Right lobe of liver (tissue), 6 donors: ENCODE data around the gene PADI4. TPM values are rescaled to one million over a fixed set of nuclear protein-coding genes. Genes with fewer than 3 reads are reported as not detected.

Experiments used
- ATAC-seq, 4 donors: fragments of 200-7000 bp; cut with Tn5 transposase; one replicate each; pipeline ENCODE4 v1.9.1; 2020; ENCODE audit warnings: mild to moderate bottlenecking in 4 of 4, moderate library complexity in 4 of 4
- DNase-seq, 3 donors: peaks; one replicate each; pipeline ENCODE4 v3.0.0-alpha.2; 2020
- H3K27ac ChIP-seq, 3 donors: fragments of 200-600 bp; one replicate each; pipeline ENCODE4 v1.8.0; 2022
- H3K27me3 ChIP-seq, 2 donors: fragments of 200-600 bp; one replicate each; pipeline ENCODE4 v1.8.0; 2022
- H3K36me3 ChIP-seq, 4 donors: fragments of 200-600 bp; sonication (generic) in 1 of 4; one replicate each; pipeline versions ENCODE4 v1.5.1 to v1.8.0; 2017 to 2022; ENCODE audit warnings: control low read depth in 1 of 4
- H3K4me1 ChIP-seq, 4 donors: fragments of 200-600 bp; sonication (generic) in 1 of 4; one replicate each; pipeline versions ENCODE4 v1.5.1 to v1.8.0; 2017 to 2022; ENCODE audit warnings: control low read depth in 1 of 4
- H3K4me3 ChIP-seq, 3 donors: fragments of 200-600 bp; one replicate each; pipeline ENCODE4 v1.8.0; 2022
- H3K9me3 ChIP-seq, 4 donors: fragments of 200-600 bp; sonication (generic) in 1 of 4; one replicate each; pipeline versions ENCODE4 v1.5.1 to v1.8.0; 2017 to 2022; ENCODE audit warnings: control low read depth in 1 of 4
- CTCF ChIP-seq, 4 donors: fragments of 200-600 bp in 3 of 4; fragments of 450-650 bp in 1 of 4; IDR thresholded peaks; one replicate each; pipeline versions ENCODE4 v1.5.1 to v1.8.0; 2016 to 2022; ENCODE audit warnings: antibody characterized with exemption in 4 of 4, mild to moderate bottlenecking in 2 of 4
- POLR2A ChIP-seq: fragments of 450-650 bp; IDR thresholded peaks from one replicate; pipeline ENCODE4 v1.6.1; 2017; ENCODE audit warnings: antibody characterized with exemption, mild to moderate bottlenecking
- WGBS: methylation state at CpG from one replicate; pipeline ENCODE4 v1.1.6; 2018; ENCODE audit warnings: low coverage, low lambda C conversion rate; ENCODE audit not compliant: insufficient coverage; ENCODE audit errors: missing lambda C conversion rate; 5-methylcytosine and 5-hydroxymethylcytosine counted together
- intact Hi-C, 2 donors: fragments of 100-400 bp; cut with DNase I; formaldehyde crosslinking; loops; one replicate each; pipeline versions ENCODE4 v1.11.2 to v1.14.1; 2022
- total RNA-seq, 6 experiments: library from RNA; depleted of rRNA in 2 of 6; stranded (reverse); fragments of >200 nt in 2 of 6; fragmentation: NEBNext Ultra II Directional in 3 of 6; extraction: Animal tissue kit (Norgen Biotek cat#: 25700) in 3 of 6; gene quantifications; one replicate each; pipeline versions ENCODE4 v1.1.0 to v1.2.4, GENCODE V29; 2016 to 2023
- donor health status: DM: no; HTN: yes; CAD: no.
- donor health status: DM: no; HTN: no; CAD: no.
- donor health status: DM: no; HTN: no; CAD: no.
- donor health status: DM: no; HTN: yes; CAD: no.
- donor health status: DM: no; HTN: yes; CAD: no.

Gene PADI4
- total RNA-seq, 6 experiments from 2014 or later = 0.12 to 4.7 (median 1.4) TPM

- WGBS = 40% methylated on average over 8 of the region's 8 CpGs
- Histone ChIP-seq H3K9me3 (no peaks in the 10 kb centered on the region), H3K27me3 (no peaks in the 10 kb centered on the region), H3K4me1 (no peaks in the 10 kb centered on the region), H3K36me3 (no peaks in the 10 kb centered on the region), H3K27ac (no peak overlapping the region), H3K4me3 (no peak overlapping the region)
- DNase-seq (no peak), ATAC-seq (no peak)
- intact Hi-C loops = no loop called here
- TF ChIP-seq CTCF (IDR thresholded peaks at IDR 0.05) (no peak), POLR2A (no peak)
Measured at GRCh38 chr1:17352419-17352909, 44.5 kb downstream of the PADI4 start.

GRCh38 chr1:17355898-17356297, 47.9 kb downstream of the PADI4 start:
- intact Hi-C loops = no loop called here

GRCh38 chr1:17356387-17357026, 48.5 kb downstream of the PADI4 start:
- H3K36me3 ChIP-seq = no peaks in the 10 kb centered on the region
- ATAC-seq (no peak), DNase-seq (no peak)
- H3K4me3 ChIP-seq = no peak overlapping the region
- intact Hi-C loops = no loop called here
- TF ChIP-seq CTCF (IDR thresholded peaks at IDR 0.05) = no peak
- TF ChIP-seq POLR2A = no peak
- H3K27ac ChIP-seq = no peak overlapping the region
- WGBS = 35% methylated on average over 9 of the region's 12 CpGs
- H3K9me3 ChIP-seq = no peaks in the 10 kb centered on the region
- H3K27me3 ChIP-seq = no peaks in the 10 kb centered on the region
- no peaks in the 10 kb centered on the region for H3K4me1 ChIP-seq

More at GRCh38 chr1:17355898-17356297, 47.9 kb downstream of the PADI4 start:
- Histone ChIP-seq H3K9me3 (no peaks in the 10 kb centered on the region), H3K27ac (no peak overlapping the region), H3K36me3 (no peaks in the 10 kb centered on the region), H3K4me1 (no peaks in the 10 kb centered on the region), H3K4me3 (no peak overlapping the region), H3K27me3 (no peaks in the 10 kb centered on the region)
- ATAC-seq (no peak), DNase-seq (no peak)
- WGBS = 61% methylated on average over 5 of the region's 6 CpGs
- no peak for TF ChIP-seq POLR2A
- no peak for TF ChIP-seq CTCF (IDR thresholded peaks at IDR 0.05)

GRCh38 chr1:17358557-17358956, 50.6 kb downstream of the PADI4 start:
- Histone ChIP-seq H3K4me1 (no peaks in the 10 kb centered on the region), H3K27me3 (no peaks in the 10 kb centered on the region), H3K27ac (no peak overlapping the region), H3K36me3 (no peaks in the 10 kb centered on the region), H3K4me3 (no peak overlapping the region), H3K9me3 (no peaks in the 10 kb centered on the region)
- no peak for ATAC-seq
- intact Hi-C loops = no loop called here
- TF ChIP-seq POLR2A (no peak), CTCF (IDR thresholded peaks at IDR 0.05) (no peak)
- DNase-seq = no peak
- WGBS = 76% methylated on average over 2 of the region's 4 CpGs
